Spleen (tissue), 7 donors: ENCODE results near the gene GRIA4.

Experiments
- CTCF ChIP-seq, 11 experiments: fragments of 200-600 bp in 7 of 11; fragments of 450-650 bp in 4 of 11; sonication (generic) in 4 of 11; IDR thresholded peaks in 8 of 11; conservative IDR thresholded peaks in 3 of 11; 1 replicate in 7 of 11; 2 replicates in 4 of 11; pipeline versions ENCODE4 v1.4.0 to v1.8.0; 2016 to 2021; ENCODE audit warnings: antibody characterized with exemption in 11 of 11, inconsistent platforms in 4 of 11, mild to moderate bottlenecking in 1 of 11
- POLR2A ChIP-seq, 3 donors: fragments of 450-650 bp; IDR thresholded peaks; one replicate each; pipeline ENCODE4 v1.5.1; 2017; ENCODE audit warnings: antibody characterized with exemption in 3 of 3, mild to moderate bottlenecking in 1 of 3
- POLR2AphosphoS5 ChIP-seq, 3 donors: sonication (generic); formaldehyde crosslinking; IDR thresholded peaks; one replicate each; pipeline ENCODE4 v1.5.1; 2017; ENCODE audit warnings: antibody characterized with exemption in 3 of 3
- donor health status: DM: no; HTN: no; CAD: no; lungs with moderate emphysema.
- donor health status: DM: no; HTN: no; CAD: no.
- donor health status: DM: no; HTN: no; CAD: no.

- TF ChIP-seq POLR2AphosphoS5 (IDR thresholded peaks at IDR 0.05) (no peak), CTCF (IDR thresholded peaks at IDR 0.05 in 8 of 11, conservative IDR thresholded peaks at IDR 0.05 in 3 of 11) (no peak), POLR2A (IDR thresholded peaks at IDR 0.05) (no peak)
Observed at GRCh38 chr11:106001304-106002012, 391.6 kb downstream of the GRIA4 start.
